Stimulated activated CD4-positive, alpha-beta T cell treated with anti-CD3 and anti-CD28 coated beads, Interleukin-12 subunit alpha, Interleukin-12 subunit beta, amount 100 ng/mL, for 48 hours (primary cell): Measurements from ENCODE around the gene MAGEB18.

Experiments
- DNase-seq, 3 donors: peaks; one replicate each; pipeline ENCODE4 v3.0.0-alpha.2; 2020; ENCODE audit warnings: low read depth in 2 of 3, low spot score in 1 of 3

The MAGEB18 gene

GRCh38 chrX:26138274-26138673 lies at the start of gene MAGEB18:
TSS of gene MAGEB18 (plus strand) at chrX:26138343. CDS start at chrX:26138986, 643 bp downstream.
- no peak for DNase-seq

- no peak for DNase-seq
Observed at GRCh38 chrX:26100421-26100920, 37.7 kb upstream of the MAGEB18 start.

GRCh38 chrX:26109142-26109541 lies 29.0 kb upstream of the MAGEB18 start:
- no peak for DNase-seq

GRCh38 chrX:26146024-26146423 lies 7.9 kb downstream of the MAGEB18 start:
- no peak for DNase-seq

GRCh38 chrX:26160301-26160700 lies 22.2 kb downstream of the MAGEB18 start, which contains the start of gene MAGEB6B:
TSS of gene MAGEB6B (plus strand) at chrX:26160601. CDS start at chrX:26160601, 0 bp downstream.
- DNase-seq: no peak
